NCI-H2107 (cell line): ENCODE data around the gene PSME4.
A peak's percentile ranks its signal among the peaks of the same experiment; 100 is the strongest.
"Not testable (repeated sequence)": the region's sequence is repeated elsewhere in the genome, so short reads cannot be mapped to it uniquely, and the experiment has no call there.

Experiments
- DNase-seq: peaks from one replicate; lab custom pipeline; 2025; lab: John Stamatoyannopoulos, UW

Gene PSME4

GRCh38 chr2:53886406-53887280 is 84.2 kb downstream of the PSME4 start:
- DNase-seq: peak; percentile 35

GRCh38 chr2:53884883-53885282 is 85.9 kb downstream of the PSME4 start:
- no peak for DNase-seq

GRCh38 chr2:53881986-53882385 is 88.8 kb downstream of the PSME4 start:
- DNase-seq: no peak

GRCh38 chr2:53881360-53881759 is 89.4 kb downstream of the PSME4 start:
- no peak for DNase-seq

DNA sequence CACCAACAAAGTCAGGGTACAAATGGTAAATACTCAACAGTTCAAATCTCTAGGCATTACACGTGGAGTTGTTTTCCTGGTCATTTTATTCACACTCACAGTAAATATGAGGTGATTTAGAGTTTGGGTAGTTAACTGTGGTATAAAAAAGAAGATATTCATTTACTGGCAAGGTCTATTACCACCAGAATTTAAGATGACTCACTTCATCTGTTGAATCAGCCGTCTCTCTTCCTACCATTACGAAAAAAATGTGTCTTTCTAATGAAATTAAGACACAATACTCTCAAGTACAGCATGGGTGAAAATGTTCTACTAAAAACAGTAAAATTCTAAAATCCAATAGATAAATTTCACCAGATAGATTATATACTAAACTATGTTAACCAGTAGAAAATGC is 90.0 kb downstream of the PSME4 start:
- no peak for DNase-seq

- DNase-seq: no peak
Measured at GRCh38 chr2:53877556-53877955, 93.2 kb downstream of the PSME4 start.

DNA sequence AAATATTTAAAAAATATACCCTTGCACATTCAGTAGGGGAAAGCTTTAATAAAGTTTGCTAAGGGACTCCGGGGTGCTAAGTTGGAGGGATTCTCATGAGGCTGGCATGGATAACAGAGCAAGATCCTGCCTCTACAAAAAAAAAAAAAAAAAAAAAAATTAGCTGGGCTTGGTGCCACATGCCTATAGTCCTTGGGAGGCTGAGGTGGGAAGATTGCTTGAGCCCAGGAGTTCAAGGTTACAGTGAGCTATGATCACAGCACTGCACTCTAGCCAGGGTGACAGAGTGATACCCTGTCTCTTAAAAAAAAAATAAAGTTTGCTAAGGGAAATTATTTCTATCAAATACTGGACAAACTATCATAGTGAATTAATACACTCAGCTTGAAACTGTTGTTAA is 93.7 kb downstream of the PSME4 start:
- no peak for DNase-seq

GRCh38 chr2:53874401-53874950 is 96.3 kb downstream of the PSME4 start:
- no peak for DNase-seq

GRCh38 chr2:53867773-53868172 is 103.0 kb downstream of the PSME4 start:
- DNase-seq: no peak

- no peak for DNase-seq
Measured at GRCh38 chr2:53867169-53867568, 103.6 kb downstream of the PSME4 start.

DNA sequence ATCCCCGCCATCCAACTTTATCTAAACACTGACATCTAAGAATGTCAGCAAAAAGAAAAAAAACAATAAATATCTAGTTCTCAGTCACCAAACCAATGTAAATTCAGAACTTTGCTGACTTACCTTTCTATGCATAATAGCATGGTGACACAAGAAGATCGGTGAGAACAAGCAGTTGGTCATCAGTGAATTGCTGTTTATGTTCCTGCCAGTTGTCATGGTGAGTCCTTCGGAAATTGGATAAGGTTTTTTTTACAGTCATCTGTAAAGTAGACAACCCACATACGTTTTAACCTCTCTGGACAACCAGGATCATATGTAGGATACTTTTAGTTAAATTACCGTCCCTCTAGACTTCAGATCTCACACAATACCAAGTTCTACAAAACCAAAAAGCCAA is 104.8 kb downstream of the PSME4 start:
- DNase-seq: no peak

GRCh38 chr2:53865264-53865663 is 105.5 kb downstream of the PSME4 start:
- no peak for DNase-seq

DNA sequence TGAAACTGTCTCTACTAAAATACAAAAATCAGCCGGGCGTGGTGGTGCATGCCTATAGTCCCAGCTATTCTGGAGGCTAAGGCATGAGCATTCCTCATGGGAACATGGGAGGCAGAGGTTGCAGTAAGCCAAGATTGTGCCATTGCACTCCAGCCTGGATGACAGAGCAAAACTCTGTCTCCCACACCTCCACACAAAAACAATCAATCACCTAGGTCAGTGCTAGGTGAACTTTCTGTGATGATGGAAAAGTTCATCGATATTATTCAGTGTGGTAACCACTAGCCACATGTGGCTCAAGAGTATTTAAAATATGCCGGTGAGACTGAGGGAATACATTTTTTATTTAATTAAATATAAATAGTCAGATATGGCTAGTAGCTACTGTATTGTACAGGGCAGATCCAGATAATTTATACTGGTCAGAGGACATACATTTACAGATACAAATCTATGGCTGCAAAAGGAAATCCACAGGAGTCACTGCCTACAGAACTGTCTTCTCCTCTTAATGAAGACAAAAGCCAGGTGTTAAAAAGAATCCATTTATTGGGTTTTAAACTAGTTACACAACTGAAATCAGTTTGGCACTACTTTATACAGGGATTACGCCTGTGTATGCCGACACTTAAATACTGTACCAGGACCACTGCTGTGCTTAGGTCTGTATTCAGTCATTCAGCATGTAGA is 107.1 kb downstream of the PSME4 start:
- DNase-seq: no peak

DNA sequence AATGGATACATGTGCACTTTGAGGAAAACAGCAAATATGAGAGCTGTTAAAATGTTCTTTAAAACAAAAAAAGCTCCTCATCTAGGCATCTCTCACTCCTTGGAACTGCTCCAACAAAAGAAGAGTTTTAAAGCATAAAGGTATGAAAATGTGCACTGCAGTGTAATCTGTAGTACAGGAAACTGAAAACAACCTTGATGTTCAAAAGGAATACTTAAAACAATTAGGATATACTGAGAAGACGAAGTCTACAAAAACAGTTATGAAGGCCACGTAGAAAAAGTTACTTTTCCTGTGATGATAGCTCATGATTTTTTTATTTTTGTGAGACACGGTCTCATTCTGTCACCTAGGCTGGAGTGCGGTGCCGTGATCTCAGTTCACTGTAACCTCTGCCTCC is 109.0 kb downstream of the PSME4 start:
- DNase-seq: no peak

GRCh38 chr2:53859206-53860181 is 111.3 kb downstream of the PSME4 start, which contains the start of gene GPR75:
TSS of gene GPR75 (minus strand) at chr2:53859967. CDS start at chr2:53854756, 5,211 bp downstream.
- DNase-seq: no peak

GRCh38 chr2:53856272-53856671 is 114.5 kb downstream of the PSME4 start:
- no peak for DNase-seq

- DNase-seq: no peak
Measured at GRCh38 chr2:53854678-53855077, 116.1 kb downstream of the PSME4 start.

DNA sequence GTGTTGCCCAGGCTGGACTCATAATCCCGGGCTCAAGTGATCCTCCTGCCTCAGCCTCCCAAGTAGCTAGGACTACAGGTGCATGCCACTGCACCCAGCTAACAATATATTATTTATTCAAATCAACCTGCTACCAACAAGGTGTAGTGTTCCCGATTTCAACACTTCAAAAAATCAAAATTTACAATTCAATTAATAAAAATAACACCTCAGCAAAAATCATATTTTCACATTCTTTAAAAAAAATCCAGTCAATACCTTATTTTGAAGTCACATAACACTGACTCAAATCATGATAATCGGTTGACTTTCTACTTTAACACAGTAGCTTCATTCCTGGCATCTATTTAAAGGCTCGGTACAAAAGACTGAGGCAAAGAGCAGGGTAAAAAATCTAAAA is 118.3 kb downstream of the PSME4 start:
- DNase-seq: no peak

GRCh38 chr2:53851052-53851757 is 119.6 kb downstream of the PSME4 start:
- not testable (repeated sequence) for DNase-seq

- no peak for DNase-seq
Measured at GRCh38 chr2:53848062-53848461, 122.7 kb downstream of the PSME4 start.

DNA sequence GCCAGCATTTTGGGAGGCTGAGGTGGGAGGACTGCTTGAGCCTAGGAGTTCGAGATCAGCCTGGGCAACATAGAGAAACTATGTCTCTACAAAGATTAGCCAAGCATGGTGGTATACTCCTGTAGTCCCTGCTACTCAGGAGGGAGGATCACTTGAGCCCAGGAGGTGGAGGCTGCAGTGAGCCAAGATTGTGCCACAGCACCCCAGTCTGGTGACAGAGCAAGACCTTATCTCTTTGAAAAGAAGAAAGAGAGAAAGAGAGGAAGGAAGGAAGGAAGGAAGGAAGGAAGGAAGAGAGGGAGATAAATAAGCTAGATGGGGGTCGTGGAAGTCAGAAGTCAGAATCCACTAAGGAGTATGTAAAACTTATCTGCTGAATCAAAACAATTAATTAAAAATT is 127.2 kb downstream of the PSME4 start:
- no peak for DNase-seq
